ENCODE data around the gene THBS3.

THBS3 gene

DNA sequence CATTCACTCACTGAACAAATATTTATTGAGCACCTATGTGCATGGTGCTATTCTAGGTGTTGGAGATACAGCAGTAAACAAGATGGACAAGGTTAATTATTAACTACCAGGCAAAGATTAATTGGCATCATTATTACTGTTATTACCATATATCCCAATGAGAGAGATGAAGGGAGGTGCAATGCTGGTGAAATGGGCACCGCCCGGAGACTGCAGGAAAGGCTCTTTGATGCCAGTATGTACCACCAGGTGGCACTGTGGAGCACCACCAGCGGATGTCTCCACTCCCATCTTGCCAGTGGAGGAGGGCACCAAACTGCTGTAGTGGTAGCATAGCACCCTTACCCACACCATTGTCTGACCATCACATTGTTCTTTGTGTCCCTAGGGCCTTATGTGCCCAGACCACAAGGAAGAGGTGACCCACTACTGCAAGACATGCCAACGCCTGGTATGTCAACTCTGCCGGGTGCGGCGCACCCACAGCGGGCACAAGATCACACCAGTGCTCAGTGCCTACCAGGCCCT is 31.1 kb downstream of the THBS3 start:
- no peak overlapping the region for H3K27ac Mint-ChIP-seq
- H3K9me3 Mint-ChIP-seq: no peaks in the 10 kb centered on the region
- peak; percentile 89 for DNase-seq
- TF ChIP-seq, protein P1, sequence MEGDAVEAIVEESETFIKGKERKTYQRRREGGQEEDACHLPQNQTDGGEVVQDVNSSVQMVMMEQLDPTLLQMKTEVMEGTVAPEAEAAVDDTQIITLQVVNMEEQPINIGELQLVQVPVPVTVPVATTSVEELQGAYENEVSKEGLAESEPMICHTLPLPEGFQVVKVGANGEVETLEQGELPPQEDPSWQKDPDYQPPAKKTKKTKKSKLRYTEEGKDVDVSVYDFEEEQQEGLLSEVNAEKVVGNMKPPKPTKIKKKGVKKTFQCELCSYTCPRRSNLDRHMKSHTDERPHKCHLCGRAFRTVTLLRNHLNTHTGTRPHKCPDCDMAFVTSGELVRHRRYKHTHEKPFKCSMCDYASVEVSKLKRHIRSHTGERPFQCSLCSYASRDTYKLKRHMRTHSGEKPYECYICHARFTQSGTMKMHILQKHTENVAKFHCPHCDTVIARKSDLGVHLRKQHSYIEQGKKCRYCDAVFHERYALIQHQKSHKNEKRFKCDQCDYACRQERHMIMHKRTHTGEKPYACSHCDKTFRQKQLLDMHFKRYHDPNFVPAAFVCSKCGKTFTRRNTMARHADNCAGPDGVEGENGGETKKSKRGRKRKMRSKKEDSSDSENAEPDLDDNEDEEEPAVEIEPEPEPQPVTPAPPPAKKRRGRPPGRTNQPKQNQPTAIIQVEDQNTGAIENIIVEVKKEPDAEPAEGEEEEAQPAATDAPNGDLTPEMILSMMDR (IDR thresholded peaks at IDR 0.05): peak; percentile 89
- peaks cover 20% of the 10 kb centered on the region for H3K36me3 Mint-ChIP-seq (ENCODE audit: low read depth)
- H3K27me3 Mint-ChIP-seq (ENCODE audit: low read depth, poor library complexity): peaks cover 14% of the 10 kb centered on the region
- H3K4me3 Mint-ChIP-seq: peak overlapping the region; percentile 60
- H3K4me1 Mint-ChIP-seq: peaks cover 50% of the 10 kb centered on the region

DNA sequence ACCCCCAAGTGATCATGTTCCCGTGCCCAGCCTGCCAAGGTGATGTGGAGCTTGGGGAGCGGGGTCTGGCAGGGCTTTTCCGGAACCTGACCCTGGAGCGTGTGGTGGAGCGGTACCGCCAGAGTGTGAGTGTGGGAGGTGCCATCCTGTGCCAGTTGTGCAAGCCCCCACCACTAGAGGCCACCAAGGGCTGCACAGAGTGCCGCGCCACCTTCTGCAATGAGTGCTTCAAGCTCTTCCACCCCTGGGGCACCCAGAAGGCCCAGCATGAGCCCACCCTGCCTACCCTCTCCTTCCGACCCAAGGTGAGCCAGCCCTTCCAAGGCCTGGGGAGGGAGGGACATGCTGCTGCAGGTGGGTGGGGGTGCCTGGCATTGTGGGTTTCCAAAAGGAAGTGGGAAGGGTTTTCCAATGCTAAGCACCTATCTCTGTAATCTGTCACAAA is 31.7 kb downstream of the THBS3 start:
- no peak for DNase-seq
- peak overlapping the region; percentile 94 for H3K4me3 Mint-ChIP-seq
- no peaks in the 10 kb centered on the region for H3K9me3 Mint-ChIP-seq
- TF ChIP-seq, protein P1 (IDR thresholded peaks at IDR 0.05): no peak
- H3K4me1 Mint-ChIP-seq: peaks cover 51% of the 10 kb centered on the region
- peaks cover 14% of the 10 kb centered on the region for H3K36me3 Mint-ChIP-seq (ENCODE audit: low read depth)
- peaks cover 14% of the 10 kb centered on the region for H3K27me3 Mint-ChIP-seq (ENCODE audit: low read depth, poor library complexity)
- H3K27ac Mint-ChIP-seq: no peak overlapping the region

DNA sequence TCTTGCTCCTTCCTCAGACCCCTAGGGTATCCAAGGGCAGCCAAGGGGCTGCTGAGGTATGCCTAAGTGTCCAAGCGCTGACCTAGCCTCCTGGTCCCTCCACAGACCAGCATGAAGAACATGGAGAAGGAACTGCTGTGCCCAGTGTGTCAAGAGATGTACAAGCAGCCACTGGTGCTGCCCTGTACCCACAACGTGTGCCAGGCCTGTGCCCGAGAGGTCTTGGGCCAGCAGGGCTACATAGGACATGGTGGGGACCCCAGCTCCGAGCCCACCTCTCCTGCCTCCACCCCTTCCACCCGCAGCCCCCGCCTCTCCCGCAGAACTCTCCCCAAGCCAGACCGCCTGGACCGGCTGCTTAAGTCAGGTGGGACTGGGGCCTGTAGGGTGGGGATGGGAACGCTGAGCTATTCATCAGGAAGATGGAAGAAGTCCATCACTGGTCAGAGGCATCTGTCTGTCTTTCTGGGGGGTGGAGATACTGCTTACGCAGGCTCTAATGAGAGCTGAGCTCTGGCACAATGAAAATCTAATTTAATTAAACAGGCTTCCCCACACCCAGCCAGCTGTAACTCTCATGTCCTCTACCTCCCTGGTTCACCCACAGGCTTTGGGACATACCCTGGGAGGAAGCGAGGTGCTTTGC is 32.3 kb downstream of the THBS3 start:
- no peak overlapping the region for H3K27ac Mint-ChIP-seq
- H3K4me1 Mint-ChIP-seq: peaks cover 51% of the 10 kb centered on the region
- H3K27me3 Mint-ChIP-seq (ENCODE audit: low read depth, poor library complexity): peaks cover 14% of the 10 kb centered on the region
- no peak for DNase-seq
- H3K36me3 Mint-ChIP-seq (ENCODE audit: low read depth): peaks cover 17% of the 10 kb centered on the region
- TF ChIP-seq, protein P1 (IDR thresholded peaks at IDR 0.05): no peak
- peak overlapping the region; percentile 94 for H3K4me3 Mint-ChIP-seq
- H3K9me3 Mint-ChIP-seq: no peaks in the 10 kb centered on the region

DNA sequence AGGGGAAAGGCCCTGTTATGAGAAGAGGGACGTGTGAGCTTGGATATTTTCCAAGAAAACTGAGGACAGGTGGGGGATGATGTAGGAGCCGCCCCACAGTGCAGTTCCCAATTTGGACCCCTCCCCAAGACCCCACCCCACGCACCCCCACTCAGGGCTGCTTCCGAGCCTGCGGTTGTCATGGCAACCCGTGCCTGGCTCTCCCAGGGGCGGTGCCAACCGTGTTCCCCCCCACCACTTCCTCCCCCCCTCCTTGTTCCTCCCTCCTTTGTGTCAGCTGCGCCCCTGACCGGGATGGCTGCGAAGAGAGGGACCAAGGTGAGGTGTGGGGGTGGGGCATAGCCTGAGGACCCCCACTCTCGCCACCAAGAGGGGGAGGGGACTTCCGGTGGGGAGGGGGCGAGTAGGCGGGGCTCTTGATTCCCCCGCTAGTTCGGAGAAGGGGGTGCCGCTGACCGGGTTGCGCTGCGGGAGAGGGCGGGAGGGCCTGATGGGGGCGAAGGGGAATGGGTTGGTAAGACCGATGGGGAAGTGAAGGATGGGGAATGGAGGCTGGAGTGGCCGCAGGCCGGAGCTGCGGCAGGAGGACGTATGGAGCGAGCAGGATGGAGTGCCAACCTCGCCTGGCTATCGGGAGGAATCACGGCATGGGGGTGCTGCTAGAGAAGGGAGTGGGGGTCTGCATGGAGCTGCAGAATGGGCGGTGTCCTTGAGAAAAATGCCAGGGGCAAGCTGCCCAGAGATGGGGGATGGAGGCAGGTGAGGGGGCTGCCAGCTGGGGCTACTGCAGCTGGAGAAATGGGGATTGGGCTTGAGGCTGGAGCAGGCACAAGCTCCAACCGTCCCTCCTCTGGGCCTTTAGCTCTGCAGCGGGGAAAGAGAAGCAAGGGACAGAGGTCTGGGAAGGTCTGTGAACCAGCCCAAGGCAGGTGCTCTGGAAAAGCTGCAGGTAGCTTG is 33.1 kb downstream of the THBS3 start:
- peak overlapping the region; percentile 94 for H3K4me3 Mint-ChIP-seq
- H3K27me3 Mint-ChIP-seq (ENCODE audit: low read depth, poor library complexity): peaks cover 14% of the 10 kb centered on the region
- TF ChIP-seq, protein P1 (IDR thresholded peaks at IDR 0.05): no peak
- H3K36me3 Mint-ChIP-seq (ENCODE audit: low read depth): peaks cover 23% of the 10 kb centered on the region
- H3K27ac Mint-ChIP-seq: no peak overlapping the region
- no peaks in the 10 kb centered on the region for H3K9me3 Mint-ChIP-seq
- DNase-seq: peak; percentile 65
- H3K4me1 Mint-ChIP-seq: peaks cover 51% of the 10 kb centered on the region

DNA sequence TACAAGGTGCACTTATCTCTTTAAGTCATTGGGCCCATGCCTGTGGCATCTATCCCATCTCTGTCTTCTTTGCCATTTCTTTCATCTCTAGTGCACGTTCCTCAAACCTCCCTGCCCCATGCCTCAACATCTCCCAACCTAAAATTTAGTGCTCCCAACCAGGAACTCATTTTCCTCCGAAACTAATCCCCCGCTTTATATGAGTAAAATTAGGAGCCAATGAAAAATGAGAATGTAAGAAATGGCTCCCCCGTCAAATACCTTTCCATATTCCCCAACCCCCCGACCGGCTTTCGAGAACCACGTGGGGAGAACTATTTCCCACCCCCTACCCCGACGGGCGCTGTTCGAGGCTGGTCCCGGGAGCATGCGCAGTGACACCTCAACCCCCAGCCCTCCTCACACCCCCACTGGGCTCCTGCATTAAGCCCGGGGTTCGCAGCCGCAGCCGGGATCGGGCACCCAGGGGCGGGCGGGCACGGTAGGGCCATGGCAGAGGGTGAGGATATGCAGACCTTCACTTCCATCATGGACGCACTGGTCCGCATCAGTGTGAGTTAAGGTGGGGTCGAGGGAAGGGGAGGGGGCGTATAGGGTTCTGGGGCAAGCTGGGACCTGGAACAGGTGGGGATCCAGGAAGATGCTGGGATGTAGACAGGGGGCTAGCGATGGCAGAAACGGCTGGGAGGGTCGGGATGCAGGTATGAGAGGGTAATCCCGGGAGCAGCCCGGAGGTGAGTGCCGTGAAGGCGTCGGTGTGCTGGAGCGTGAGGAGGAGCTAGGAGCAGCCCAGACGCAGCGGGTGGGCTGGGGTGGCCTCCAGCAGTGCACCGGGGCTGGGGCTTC is 34.0 kb downstream of the THBS3 start, which contains the start of gene TRIM46:
Gene TRIM46 (plus strand): TSS at position 372 of the 846 bp plus-strand sequence. CDS start 118 bp downstream, at position 490.
- peak; percentile 59 for DNase-seq
- Mint-ChIP-seq H3K27ac (peak within 1 kb of the TSS; percentile 92), H3K4me3 (peak within 1 kb of the TSS; percentile 94), H3K4me1 (peaks cover 46% of the 10 kb centered on the region), H3K36me3 (ENCODE audit: low read depth) (peaks cover 21% of the 10 kb centered on the region), H3K9me3 (no peaks in the 10 kb centered on the region), H3K27me3 (ENCODE audit: low read depth, poor library complexity) (peaks cover 14% of the 10 kb centered on the region)
- TF ChIP-seq, protein P1 (IDR thresholded peaks at IDR 0.05): no peak
